Measurements from ENCODE around the gene TULP3.

Gene TULP3

DNA sequence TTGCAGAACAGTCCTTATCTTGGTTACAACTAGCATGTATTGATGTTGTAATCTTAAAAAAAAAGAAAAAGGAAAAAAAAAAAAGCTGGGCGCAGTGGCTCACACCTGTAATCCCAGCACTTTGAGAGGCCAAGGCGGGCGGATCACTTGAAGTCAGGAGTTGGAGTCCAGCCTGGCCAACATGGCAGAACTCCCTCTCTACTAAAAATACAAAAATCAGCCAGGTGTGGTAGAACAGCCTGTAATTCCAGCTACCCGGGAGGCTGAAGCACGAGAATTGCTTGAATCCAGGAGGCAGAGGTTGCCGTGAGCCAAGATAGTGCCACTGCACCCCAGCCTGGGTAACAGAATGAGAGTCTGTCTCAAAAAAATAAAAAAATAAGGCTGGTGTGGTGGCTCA is 42.9 kb downstream of the TULP3 start:
- DNase-seq: no peak

DNA sequence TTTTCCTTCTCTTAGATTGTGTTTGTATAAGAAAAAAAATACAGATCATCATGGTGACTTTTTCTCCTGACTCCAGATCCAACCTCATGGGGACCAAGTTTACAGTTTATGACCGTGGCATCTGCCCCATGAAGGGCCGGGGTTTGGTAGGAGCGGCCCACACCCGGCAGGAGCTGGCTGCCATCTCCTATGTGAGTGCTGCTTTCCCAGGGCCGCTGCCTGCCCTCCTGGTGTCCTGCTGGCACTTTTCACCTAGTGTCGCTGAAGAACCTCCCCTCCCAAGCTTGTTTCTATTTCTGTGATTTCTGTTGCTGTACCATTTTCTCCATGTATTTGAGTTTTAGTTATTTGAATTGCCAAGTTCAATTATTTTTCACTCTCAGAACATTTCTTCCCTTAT is 43.7 kb downstream of the TULP3 start:
- DNase-seq: no peak

- no peak for DNase-seq
Measured at GRCh38 chr12:2936301-2936700, 45.6 kb downstream of the TULP3 start.

DNA sequence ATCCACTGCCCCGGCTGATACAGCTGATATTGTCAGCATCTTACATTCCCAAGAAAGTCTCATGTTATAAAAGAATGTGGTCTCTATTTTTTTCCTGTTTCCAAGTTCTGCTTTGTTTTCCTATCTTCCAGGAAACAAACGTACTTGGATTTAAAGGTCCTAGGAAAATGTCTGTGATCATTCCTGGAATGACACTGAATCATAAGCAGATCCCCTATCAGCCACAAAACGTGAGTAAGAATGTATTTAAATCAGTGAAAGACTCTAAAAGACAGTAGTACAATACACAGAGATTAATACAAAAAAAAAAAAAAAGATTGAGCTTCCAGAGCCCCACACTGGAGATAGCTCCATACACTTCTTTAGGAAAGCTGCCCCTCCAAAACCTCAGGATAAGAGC is 46.8 kb downstream of the TULP3 start:
- no peak for DNase-seq

GRCh38 chr12:2939191-2939590 is 48.5 kb downstream of the TULP3 start:
- no peak for DNase-seq

DNA sequence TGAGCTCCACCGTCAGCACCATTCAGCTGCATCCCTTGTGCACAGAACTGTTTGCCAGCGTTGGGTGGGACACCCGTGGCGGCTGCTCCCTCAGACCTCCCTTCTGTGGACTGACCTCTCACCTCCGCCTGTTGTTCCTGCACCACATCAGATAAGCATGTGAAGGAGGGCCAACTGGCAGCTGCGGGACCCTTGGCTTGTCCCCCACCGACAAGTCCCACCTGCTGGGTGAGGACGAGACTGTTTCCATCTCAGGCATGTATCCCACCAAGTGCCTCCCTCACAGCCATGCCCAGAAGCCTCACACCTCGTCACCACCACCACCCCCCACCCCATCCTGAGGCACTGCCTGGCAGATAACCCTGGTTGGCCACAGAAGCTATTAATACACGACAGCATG is 49.9 kb downstream of the TULP3 start:
- no peak for DNase-seq

- DNase-seq: no peak
Measured at GRCh38 chr12:2941524-2941923, 50.8 kb downstream of the TULP3 start.

DNA sequence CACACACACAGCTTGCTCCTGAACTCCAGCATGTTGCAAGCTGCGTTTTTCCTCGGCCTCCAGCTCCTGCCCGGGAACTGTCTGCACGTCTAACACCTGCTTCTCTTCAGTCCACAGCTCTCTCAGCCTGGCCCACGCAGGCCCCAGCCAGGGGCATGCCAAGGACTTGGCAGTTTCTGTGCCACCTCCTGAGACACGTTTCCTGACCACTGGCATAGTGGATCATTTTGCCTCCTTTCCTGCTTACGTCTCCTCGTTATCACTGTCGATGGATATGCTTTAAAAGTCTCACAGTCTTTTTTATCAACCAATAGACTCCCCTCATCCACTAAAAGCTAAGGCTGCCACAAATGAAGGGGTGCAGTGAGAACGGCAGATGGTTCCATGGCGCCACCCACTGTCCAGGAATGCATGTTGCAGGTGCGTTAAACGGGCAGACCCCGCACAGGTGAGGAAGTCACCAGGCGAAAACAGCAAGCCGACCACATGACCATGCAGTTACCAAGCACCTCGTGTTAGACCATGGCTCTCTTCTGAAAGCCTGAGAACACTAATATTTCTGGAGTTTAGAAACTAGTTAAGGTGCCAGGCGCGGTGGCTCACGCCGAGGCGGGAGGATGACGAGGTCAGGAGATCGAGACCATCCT is 53.8 kb downstream of the TULP3 start:
- DNase-seq: peak; percentile 58

DNA sequence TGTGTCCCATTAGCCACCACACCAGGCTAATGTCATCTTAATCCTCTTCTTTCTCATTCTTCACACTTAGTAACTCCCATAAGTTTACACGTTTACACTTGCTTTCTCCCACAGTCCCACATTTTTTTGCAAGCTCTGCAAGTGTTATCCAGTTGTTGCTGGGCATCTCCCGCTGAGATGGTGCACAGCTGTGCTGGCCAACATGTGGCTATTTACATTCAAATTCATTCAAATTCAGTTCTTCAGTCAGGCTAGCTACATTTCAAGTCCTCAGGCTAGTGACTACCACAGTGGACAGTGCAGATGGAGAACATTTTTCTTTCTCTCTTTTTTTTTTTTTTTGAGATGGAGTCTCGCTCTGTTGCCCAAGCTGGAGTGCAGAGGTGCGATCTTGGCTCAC is 58.7 kb downstream of the TULP3 start:
- DNase-seq: no peak

GRCh38 chr12:2955888-2956287 is 65.2 kb downstream of the TULP3 start:
- no peak for DNase-seq

- no peak for DNase-seq
Measured at GRCh38 chr12:2957816-2958431, 67.2 kb downstream of the TULP3 start.

DNA sequence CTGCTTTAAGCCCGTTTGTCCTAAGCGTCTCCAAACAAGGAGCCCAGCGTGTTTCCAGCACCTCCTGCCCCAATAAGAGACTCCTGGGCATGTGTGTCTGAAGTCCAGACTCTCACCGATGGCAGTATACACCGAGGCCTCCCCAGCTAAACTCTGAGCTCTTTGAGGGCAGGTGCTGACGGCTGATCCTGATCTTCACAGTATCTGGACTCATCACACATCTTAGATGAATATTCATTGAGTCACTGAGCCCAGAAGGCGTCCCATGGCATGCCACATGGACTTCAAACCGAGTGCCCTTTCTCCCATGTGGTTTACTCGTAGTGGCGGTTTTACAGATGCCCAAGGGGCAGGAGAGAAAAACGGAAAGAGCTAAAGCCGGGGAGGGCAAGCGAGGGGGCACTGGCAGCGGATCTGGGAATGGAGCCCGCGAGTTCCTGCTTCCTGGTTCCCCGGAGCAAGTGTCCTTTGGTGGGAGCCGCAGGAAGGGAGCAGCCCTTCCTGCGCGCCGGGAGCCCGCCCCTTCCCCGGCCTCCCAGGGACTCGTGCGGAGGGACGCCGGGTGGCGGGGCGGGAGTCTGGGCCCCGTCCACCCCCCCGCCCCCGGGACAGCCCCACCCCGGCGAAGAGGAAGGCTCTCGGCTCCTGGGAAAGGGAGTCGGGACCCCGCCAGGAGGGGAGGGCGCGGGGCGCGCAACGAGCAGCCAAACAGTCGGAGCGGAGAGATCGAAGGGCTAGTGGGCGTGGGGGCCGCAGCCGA is 67.9 kb downstream of the TULP3 start:
- DNase-seq: peak; percentile 82

DNA sequence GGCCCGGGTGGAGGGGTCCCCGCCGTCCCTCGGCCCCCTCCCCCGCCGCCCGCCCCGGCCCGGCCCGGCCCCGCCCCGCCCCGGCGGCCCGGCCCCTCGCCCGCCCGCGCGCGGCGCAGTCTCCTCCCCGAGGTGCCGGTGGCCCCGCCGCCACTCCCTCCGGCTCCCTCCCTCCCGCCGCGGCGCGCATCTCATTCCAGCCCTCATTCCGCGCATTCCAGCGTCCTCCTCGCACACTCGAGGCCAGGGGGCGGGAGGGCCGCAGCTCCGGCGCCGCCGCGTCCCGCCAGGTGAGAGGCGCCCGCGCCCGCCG is 68.5 kb downstream of the TULP3 start, which contains the start of gene TEAD4:
Gene TEAD4 (plus strand): TSS at position 206 of the 313 bp plus-strand sequence.
- peak; percentile 45 for DNase-seq

DNA sequence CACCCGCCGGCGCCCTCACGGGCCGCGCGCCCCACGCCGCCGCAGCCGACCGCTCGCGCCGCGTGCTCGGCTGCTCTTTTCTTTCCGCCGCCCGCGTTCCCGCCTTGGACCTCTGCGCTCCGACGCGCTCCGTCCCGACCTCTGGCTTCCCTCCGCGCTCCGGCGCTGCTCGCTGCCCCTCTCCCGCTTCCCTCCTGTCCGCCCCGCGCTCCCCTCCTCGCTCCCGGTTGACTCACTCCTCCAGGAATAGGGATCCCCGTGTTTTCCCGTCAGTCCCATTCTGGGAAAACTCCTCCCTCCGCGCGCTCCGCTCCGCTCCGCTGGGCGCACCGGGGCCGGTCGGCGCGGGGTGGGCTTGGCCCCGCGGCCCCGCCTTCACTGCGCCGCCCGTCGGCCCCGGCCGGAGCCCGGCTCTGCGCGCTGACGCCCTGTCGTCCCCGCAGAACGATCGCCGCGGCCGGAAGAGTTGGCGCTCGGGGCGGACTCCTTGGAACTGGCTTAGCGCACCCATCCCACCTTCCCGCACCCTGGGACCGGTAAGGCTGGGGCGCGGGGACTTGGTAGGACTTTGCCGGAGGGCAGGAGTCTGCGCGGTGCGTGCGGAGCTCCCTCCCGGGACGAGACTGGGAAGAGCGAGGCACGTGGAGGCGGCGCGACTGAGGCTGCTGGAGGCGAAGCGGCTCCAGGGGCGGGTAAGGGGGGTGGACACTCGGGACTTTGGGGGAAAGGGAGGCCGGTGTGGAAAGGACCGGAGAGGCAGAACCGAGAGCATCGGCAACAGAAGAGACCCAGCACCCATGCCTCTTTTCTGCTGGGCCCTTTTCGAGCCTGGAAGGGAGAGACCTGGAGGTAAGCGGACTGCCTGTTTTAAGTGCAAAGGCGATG is 69.1 kb downstream of the TULP3 start:
- DNase-seq: peak; percentile 73

- DNase-seq: peak; percentile 86
Measured at GRCh38 chr12:2960390-2960956, 69.8 kb downstream of the TULP3 start.

- DNase-seq: no peak
Measured at GRCh38 chr12:2960996-2961616, 70.4 kb downstream of the TULP3 start.

DNA sequence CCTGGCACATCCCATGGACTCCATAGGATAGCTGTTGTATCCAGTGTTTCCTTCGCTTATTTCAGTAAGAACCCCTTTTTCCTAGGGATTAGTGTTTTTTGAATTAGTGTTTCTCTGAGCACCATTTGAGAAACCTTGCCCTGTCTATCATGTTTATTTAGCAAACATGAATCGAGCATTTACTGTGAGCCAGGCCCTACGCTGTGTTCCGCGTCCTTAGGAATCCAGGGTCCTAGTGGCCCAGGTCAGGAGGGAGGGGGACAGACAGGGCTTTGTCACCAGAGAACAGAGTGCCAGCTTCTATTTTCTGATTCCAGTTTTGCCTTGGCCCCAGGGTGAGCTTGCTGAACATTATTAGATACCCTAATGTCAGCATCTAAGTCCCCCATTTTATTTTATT is 71.0 kb downstream of the TULP3 start:
- no peak for DNase-seq

DNA sequence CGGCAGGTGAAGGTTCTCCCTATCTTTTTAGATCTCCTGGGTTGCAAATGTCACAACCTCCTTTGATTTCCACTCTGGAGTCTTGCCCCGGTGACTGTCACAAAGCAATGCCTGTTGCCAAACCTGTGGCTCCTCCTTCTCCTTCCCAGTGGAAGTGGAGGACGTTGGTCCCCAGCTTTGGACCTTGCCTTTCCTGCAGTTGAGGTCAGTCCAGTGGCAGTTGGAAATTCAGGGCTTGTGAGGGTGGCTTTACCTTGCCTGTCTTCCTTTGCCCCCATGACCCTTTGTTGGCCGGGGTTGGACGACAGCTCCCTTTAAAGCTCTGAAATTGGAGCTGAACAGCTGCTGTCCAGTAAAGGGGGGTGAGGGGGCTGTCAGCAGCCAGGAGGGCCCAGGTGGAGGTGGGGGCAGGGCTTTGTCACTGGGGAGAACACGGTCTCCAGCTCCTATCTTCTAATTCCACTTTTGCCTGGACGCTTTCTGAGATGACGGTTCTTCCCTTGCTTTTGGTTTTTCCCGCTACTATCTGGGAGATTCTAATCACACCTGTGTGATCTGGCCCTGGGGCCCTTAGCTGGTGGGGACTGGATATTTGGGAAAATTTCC is 72.6 kb downstream of the TULP3 start:
- no peak for DNase-seq

DNA sequence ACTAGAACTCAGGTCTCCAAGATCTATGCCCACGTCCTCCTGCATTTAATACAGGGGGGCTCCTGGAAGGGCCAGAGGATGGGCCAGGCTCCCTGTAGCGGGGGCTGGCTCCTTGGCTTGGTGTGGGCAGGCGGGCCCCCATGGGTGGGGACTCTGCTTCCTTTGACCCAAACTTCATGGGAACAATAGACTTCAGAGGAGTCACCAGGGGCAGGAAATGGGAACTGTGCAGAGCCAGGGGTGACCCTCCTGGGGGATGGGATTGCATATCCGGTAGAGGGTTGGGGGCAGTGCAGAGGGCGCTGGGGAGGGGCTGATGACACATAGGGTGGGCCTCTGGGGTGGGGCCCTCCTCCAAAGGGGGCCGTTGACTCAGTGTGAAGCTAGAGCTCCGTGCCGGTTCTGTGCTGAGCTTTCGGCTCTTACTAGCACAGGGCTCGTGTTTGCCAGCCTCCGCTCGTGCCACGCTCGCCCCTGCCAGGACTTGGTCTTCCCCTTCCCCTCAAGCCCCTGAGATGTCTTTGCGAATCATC is 73.1 kb downstream of the TULP3 start:
- DNase-seq: no peak

DNA sequence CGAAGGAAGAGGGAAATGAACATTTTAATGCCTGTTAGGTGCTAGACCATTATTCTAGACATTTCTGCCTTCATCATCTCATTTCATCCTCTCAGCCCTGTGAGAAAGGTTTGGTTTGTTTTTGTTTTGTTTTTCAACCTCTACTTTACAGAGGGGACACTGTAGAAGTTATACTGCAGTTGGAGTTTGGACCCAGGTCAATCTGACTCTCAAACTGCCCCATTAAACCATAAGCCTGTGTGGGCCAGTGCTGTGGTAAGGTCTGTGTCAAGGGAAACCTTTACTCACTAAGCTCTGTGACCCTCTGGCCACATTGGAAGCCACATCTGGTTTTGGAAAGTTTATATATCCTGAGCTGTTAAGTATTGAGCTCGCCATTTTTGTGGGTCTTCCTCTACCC is 77.0 kb downstream of the TULP3 start:
- DNase-seq: no peak

DNA sequence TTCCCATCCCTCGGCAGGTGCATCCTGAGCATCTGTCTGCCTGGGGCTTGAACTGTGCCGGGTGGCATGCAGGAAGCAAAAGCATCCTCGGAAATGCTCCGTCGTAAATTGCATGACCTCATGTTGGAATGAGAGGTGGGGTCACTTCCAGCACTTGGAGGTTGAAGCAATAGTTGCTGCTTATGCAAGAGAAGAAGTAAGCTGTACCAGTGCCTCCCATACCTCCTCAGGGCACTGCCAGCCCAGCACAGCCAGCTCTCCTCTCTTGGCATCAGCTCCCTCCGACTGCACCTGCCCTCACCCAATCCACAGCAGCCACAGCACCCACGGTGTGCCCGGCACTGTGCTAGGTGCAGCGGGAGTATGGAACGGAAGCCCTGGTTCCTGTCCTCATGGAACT is 80.1 kb downstream of the TULP3 start:
- DNase-seq: no peak

- no peak for DNase-seq
Measured at GRCh38 chr12:2973566-2973965, 82.9 kb downstream of the TULP3 start.

All from NCI-H526 treated with DMSO at 0.1 percent for 48 hours (cell line).